Neutrophil (primary cell): ENCODE data around the gene TSC22D1.
"Not testable (repeated sequence)": the region's sequence is repeated elsewhere in the genome, so short reads cannot be mapped to it uniquely, and the experiment has no call there.

Experiments used
- H3K27ac ChIP-seq: fragments of 200-600 bp; sonication (generic); 2 replicates; pipeline ENCODE4 v1.5.1; 2016; ENCODE audit warnings: mild to moderate bottlenecking, moderate library complexity
- H3K27me3 ChIP-seq: fragments of 200-600 bp; sonication (generic); 2 replicates; pipeline ENCODE4 v1.6.0; 2016; ENCODE audit warnings: mild to moderate bottlenecking
- H3K36me3 ChIP-seq: fragments of 200-600 bp; sonication (generic); 2 replicates; pipeline ENCODE4 v1.5.1; 2017
- H3K4me1 ChIP-seq, 2 experiments: fragments of 200-600 bp in 1 of 2; sonication (generic) in 1 of 2; 1 replicate in 1 of 2; 2 replicates in 1 of 2; pipeline versions ENCODE4 v1.5.1 to v1.6.1; 2013 to 2016; ENCODE audit warnings: low read depth in 1 of 2, low read length in 1 of 2, mild to moderate bottlenecking in 1 of 2, moderate library complexity in 1 of 2; ENCODE audit not compliant: control insufficient read depth in 1 of 2, insufficient read depth in 1 of 2
- H3K4me3 ChIP-seq, 2 experiments: fragments of 200-600 bp in 1 of 2; sonication (generic) in 1 of 2; 1 replicate in 1 of 2; 2 replicates in 1 of 2; pipeline ENCODE4 v1.5.1; 2013 to 2016; ENCODE audit warnings: low read depth in 1 of 2, low read length in 1 of 2, mild to moderate bottlenecking in 1 of 2, moderate library complexity in 1 of 2
- H3K9me3 ChIP-seq: fragments of 200-600 bp; sonication (generic); 2 replicates; pipeline ENCODE4 v1.5.1; 2016
- TF ChIP-seq, protein P1 (sequence below): fragments of 200-600 bp; sonication (generic); IDR thresholded peaks from 2 replicates; pipeline ENCODE4 v1.5.1; 2016; ENCODE audit warnings: antibody characterized with exemption

Gene TSC22D1

DNA sequence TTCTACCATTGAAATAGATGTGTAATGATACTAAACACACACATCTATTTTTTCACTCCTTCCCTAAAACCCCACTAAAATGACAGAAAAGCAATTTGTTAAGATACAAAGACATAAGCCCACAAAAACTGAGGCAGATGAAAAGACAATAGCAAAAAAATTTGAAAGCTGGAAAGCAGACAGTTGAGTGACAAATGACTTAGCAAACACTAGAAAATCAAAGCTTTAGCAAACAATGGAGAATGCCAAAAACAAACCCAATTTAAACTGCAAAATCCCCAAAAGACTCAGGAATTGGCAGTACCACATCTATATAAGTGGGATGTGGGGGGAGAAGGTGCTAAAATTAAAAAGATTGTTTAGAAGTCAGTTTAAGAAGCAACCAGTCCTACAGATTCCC is 9.5 kb downstream of the TSC22D1 start:
- no peaks in the 10 kb centered on the region for H3K27me3 ChIP-seq
- H3K4me1 ChIP-seq = no peaks in the 10 kb centered on the region
- no peaks in the 10 kb centered on the region for H3K36me3 ChIP-seq
- TF ChIP-seq, protein P1, sequence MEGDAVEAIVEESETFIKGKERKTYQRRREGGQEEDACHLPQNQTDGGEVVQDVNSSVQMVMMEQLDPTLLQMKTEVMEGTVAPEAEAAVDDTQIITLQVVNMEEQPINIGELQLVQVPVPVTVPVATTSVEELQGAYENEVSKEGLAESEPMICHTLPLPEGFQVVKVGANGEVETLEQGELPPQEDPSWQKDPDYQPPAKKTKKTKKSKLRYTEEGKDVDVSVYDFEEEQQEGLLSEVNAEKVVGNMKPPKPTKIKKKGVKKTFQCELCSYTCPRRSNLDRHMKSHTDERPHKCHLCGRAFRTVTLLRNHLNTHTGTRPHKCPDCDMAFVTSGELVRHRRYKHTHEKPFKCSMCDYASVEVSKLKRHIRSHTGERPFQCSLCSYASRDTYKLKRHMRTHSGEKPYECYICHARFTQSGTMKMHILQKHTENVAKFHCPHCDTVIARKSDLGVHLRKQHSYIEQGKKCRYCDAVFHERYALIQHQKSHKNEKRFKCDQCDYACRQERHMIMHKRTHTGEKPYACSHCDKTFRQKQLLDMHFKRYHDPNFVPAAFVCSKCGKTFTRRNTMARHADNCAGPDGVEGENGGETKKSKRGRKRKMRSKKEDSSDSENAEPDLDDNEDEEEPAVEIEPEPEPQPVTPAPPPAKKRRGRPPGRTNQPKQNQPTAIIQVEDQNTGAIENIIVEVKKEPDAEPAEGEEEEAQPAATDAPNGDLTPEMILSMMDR = no peak
- H3K9me3 ChIP-seq = no peaks in the 10 kb centered on the region
- H3K4me3 ChIP-seq = no peak overlapping the region
- H3K27ac ChIP-seq = no peak overlapping the region

DNA sequence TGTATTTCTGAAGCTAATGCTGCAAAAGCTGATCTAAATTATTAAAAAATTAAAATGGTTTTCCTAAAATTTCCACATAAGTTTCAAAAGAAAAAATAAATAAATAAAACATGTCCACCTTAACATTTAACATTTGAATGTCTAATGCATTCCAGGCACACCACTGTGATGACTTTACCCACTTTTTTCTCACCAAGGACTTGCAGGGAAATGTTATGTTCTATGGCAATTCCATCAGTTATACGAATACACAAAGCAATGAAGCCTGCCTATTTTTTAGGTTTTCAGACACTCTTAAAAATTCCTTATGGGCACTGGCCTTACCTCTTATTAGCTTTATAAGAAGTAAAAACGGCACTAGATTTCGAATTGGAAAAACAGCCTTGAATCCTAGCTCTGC is 10.2 kb downstream of the TSC22D1 start:
- Histone ChIP-seq H3K36me3 (no peaks in the 10 kb centered on the region), H3K9me3 (no peaks in the 10 kb centered on the region), H3K4me3 (no peak overlapping the region), H3K27me3 (no peaks in the 10 kb centered on the region), H3K4me1 (no peaks in the 10 kb centered on the region), H3K27ac (no peak overlapping the region)
- TF ChIP-seq, protein P1 = no peak

DNA sequence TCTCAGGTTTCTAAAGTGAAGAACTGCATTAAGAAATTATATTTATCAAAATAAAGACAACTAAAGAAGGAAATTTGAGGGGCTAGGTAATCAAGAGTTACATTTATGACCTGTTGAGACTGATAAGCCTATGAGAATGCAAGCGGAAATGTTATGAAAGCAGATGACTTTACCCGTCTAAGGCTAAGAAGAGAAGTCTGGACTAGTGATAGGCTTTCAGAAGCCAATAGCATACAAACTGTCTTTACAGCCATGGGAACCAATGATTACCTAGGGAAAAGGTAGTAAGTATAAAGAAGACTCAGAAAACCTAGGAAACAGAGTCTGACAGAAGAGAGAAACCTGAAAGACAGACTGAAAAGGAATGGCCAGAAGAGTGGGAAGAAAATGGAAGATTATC is 11.2 kb downstream of the TSC22D1 start:
- H3K27me3 ChIP-seq = no peaks in the 10 kb centered on the region
- H3K4me3 ChIP-seq = no peak overlapping the region
- H3K36me3 ChIP-seq = no peaks in the 10 kb centered on the region
- TF ChIP-seq, protein P1 = no peak
- H3K4me1 ChIP-seq = no peaks in the 10 kb centered on the region
- H3K9me3 ChIP-seq = no peaks in the 10 kb centered on the region
- no peak overlapping the region for H3K27ac ChIP-seq

DNA sequence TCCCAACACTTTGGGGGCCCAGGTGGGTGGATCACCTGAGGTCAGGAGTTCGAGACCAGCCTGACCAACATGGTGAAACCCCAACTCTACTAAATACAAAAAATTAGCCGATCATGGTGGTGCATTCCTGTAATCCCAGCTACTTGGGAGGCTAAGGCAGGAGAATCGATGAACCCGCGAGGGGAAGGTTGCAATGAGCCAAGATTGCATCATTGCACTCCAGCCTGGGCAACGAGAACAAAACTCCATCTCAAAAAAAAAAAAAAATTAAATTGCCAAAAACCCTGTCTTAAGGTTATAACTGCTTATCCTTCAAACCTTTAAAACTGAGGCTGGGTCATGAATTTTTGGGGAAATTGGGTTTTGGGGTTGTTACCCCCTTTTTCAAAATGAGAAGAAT is 13.3 kb downstream of the TSC22D1 start:
- not testable (repeated sequence) for H3K4me3 ChIP-seq, H3K9me3 ChIP-seq, H3K27ac ChIP-seq

DNA sequence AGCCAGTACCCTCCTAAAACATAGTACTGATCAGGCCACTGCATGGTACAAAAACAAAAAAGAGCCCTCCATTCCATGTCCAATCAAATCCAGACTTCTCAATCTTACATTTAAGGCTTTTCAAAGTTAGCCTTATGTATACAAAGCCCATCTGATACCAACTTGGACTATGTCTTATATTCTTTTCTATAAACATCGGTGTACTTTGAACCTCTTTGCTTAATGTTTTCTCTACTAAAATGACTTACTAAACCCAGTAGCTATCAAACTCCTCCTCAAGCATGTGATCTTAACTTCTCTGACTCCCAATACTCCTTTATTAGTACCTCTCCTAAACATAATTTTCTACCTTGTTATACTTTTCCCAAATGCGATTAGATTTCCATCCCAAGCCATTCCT is 14.8 kb downstream of the TSC22D1 start:
- no peaks in the 10 kb centered on the region for H3K36me3 ChIP-seq
- H3K4me1 ChIP-seq = no peaks in the 10 kb centered on the region
- no peak overlapping the region for H3K4me3 ChIP-seq
- H3K27ac ChIP-seq = no peak overlapping the region
- H3K27me3 ChIP-seq = no peaks in the 10 kb centered on the region
- no peaks in the 10 kb centered on the region for H3K9me3 ChIP-seq
- TF ChIP-seq, protein P1 = no peak

More for the DNA sequence above, 13.3 kb downstream of the TSC22D1 start:
- not testable (repeated sequence) for H3K27me3 ChIP-seq, H3K4me1 ChIP-seq, H3K36me3 ChIP-seq

DNA sequence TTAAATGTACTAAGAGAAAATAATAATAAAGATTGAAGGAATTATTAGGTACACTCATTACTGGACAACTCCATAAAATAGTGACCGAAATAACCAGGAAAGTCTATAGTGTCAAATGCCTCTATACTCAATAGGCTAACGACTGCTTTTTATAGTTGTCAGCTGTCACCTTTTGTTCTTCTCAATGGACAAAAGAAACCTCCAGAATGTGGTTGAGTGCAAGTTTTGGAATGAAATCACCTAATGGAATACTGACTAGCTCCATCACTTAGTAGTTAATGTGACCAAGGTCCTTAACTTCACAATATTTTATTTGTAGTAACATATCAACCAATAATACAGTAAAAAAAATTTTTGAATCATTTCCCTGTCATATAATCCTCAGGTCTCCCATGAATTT is 18.1 kb downstream of the TSC22D1 start:
- no peaks in the 10 kb centered on the region for H3K27me3 ChIP-seq
- H3K27ac ChIP-seq = no peak overlapping the region
- H3K4me3 ChIP-seq = no peak overlapping the region
- no peaks in the 10 kb centered on the region for H3K4me1 ChIP-seq
- H3K9me3 ChIP-seq = no peaks in the 10 kb centered on the region
- TF ChIP-seq, protein P1 = no peak
- H3K36me3 ChIP-seq = no peaks in the 10 kb centered on the region
